Left lung (tissue), 10 donors: ENCODE measurements around the gene ASCL1. TPM values are rescaled to one million over a fixed set of nuclear protein-coding genes. Genes with fewer than 3 reads are reported as not detected.

Experiments used
- ATAC-seq: fragments of 200-7000 bp; cut with Tn5 transposase; one replicate; pipeline ENCODE4 v1.9.1; 2020; ENCODE audit warnings: moderate library complexity
- DNase-seq, 4 donors: peaks; one replicate each; pipeline ENCODE4 v3.0.0-alpha.2; 2013 to 2020
- H3K27ac ChIP-seq, 2 donors: fragments of 200-600 bp; sonication (generic) in 1 of 2; one replicate each; pipeline versions ENCODE4 v1.5.0 to v1.8.0; 2020 to 2021
- H3K27me3 ChIP-seq, 2 donors: fragments of 200-600 bp; sonication (generic) in 1 of 2; one replicate each; pipeline versions ENCODE4 v1.5.0 to v1.8.0; 2020 to 2021
- H3K36me3 ChIP-seq, 2 donors: fragments of 200-600 bp; sonication (generic) in 1 of 2; one replicate each; pipeline versions ENCODE4 v1.5.0 to v1.8.0; 2020 to 2021
- H3K4me1 ChIP-seq, 2 donors: fragments of 200-600 bp; one replicate each; pipeline ENCODE4 v1.8.0; 2021
- H3K4me3 ChIP-seq, 2 donors: fragments of 200-600 bp; sonication (generic) in 1 of 2; one replicate each; pipeline versions ENCODE4 v1.5.0 to v1.8.0; 2020 to 2021; ENCODE audit warnings: mild to moderate bottlenecking in 1 of 2
- H3K9me3 ChIP-seq, 2 donors: fragments of 200-600 bp; sonication (generic) in 1 of 2; one replicate each; pipeline versions ENCODE4 v1.5.0 to v1.8.0; 2020 to 2021
- intact Hi-C, 2 donors: fragments of 100-400 bp; cut with DNase I; formaldehyde crosslinking; loops; one replicate each; pipeline versions ENCODE4 v1.11.2 to v1.14.2; 2022
- polyA plus RNA-seq, 6 donors: library from polyadenylated mRNA; unstranded; fragments of 120-200 nt; gene quantifications; one replicate each; pipeline ENCODE4 v1.2.1, GENCODE V29; 2013; ENCODE audit not compliant: insufficient read length in 6 of 6
- total RNA-seq, 2 donors: library from RNA; stranded (reverse); fragmentation: NEBNext Ultra II Directional; extraction: Animal tissue kit (Norgen Biotek cat#: 25700); gene quantifications; one replicate each; pipeline ENCODE4 v1.2.1, GENCODE V29; 2021
- TF ChIP-seq, protein P1 (sequence below), 2 donors: fragments of 200-600 bp; sonication (generic) in 1 of 2; IDR thresholded peaks; one replicate each; pipeline versions ENCODE4 v1.5.0 to v1.8.0; 2021; ENCODE audit warnings: antibody characterized with exemption in 2 of 2
- donor health status: DM: no; HTN: yes; CAD: no.
- donor health status: DM: no; HTN: no; CAD: no.

Gene ASCL1
- total and polyA plus RNA-seq, 8 donors: 0.34 to 6.4 (median 2.8) TPM; not detected in 1

DNA sequence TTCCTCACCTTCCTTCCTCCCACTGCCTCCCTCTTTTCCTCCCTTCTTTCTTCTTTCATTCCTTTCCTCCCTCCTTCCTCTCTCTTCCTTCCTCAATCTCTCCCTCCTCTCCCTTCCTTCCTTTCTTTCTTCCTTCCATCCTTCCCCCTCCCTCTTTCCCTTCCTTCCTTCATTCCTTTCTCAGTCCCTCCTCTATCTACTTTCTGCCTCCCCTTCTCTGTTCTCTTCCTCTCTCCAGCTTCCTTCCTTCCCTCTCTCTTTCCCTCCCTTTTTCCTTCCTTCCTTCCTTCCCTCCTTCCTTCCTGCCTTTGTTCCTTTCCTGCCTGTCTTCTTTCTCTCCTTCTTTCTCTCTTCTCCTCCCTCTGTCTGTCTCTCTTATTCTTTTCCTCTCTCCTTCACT is 16.1 kb downstream of the ASCL1 start:
- no peak overlapping the region for H3K27ac ChIP-seq
- no peak overlapping the region for H3K4me3 ChIP-seq
- H3K9me3 ChIP-seq: no peaks in the 10 kb centered on the region
- TF ChIP-seq, protein P1, sequence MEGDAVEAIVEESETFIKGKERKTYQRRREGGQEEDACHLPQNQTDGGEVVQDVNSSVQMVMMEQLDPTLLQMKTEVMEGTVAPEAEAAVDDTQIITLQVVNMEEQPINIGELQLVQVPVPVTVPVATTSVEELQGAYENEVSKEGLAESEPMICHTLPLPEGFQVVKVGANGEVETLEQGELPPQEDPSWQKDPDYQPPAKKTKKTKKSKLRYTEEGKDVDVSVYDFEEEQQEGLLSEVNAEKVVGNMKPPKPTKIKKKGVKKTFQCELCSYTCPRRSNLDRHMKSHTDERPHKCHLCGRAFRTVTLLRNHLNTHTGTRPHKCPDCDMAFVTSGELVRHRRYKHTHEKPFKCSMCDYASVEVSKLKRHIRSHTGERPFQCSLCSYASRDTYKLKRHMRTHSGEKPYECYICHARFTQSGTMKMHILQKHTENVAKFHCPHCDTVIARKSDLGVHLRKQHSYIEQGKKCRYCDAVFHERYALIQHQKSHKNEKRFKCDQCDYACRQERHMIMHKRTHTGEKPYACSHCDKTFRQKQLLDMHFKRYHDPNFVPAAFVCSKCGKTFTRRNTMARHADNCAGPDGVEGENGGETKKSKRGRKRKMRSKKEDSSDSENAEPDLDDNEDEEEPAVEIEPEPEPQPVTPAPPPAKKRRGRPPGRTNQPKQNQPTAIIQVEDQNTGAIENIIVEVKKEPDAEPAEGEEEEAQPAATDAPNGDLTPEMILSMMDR (IDR thresholded peaks at IDR 0.05): no peak
- DNase-seq: no peak
- intact Hi-C loops: no loop called here
- no peak for ATAC-seq
- no peaks in the 10 kb centered on the region for H3K36me3 ChIP-seq
- no peaks in the 10 kb centered on the region for H3K4me1 ChIP-seq
- H3K27me3 ChIP-seq: peaks cover 0 to 10% of the 10 kb centered on the region in 2 donors

DNA sequence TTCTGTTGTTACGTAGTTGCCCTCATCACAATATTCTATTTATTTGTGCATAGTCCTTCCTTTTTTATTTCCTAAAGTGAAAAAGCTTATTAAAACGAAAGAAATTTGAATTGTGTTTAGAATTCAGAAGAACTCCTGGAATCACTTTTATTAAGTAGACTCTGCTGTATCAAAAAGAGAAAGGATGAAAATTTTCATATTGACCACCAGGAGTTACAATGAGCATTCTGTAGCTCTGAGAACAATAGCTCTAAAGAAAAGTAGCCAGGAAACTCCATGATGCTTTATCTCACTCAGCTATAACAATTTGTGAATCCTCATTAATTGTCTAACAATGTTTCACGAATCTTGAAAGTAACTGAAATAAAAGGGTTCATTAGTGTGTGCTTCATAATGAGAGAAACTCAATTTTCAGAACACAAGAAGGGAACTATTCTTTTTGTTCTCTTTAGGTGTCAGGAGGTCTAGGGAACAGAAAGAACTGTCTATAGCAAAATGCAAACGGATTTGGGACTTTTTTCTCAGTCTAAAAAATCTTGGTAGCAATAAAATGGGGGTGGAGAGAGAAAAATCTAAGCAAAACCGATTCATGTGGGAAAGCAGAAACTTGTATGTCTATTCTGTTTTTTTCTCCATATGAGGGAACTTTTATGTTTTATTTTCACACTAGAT is 19.3 kb downstream of the ASCL1 start:
- ATAC-seq: no peak
- H3K36me3 ChIP-seq: no peaks in the 10 kb centered on the region
- DNase-seq: no peak
- TF ChIP-seq, protein P1 (IDR thresholded peaks at IDR 0.05): no peak
- no peaks in the 10 kb centered on the region for H3K27me3 ChIP-seq
- intact Hi-C loops: no loop called here
- H3K9me3 ChIP-seq: no peaks in the 10 kb centered on the region
- no peak overlapping the region for H3K27ac ChIP-seq
- H3K4me3 ChIP-seq: no peak overlapping the region
- H3K4me1 ChIP-seq: no peaks in the 10 kb centered on the region

DNA sequence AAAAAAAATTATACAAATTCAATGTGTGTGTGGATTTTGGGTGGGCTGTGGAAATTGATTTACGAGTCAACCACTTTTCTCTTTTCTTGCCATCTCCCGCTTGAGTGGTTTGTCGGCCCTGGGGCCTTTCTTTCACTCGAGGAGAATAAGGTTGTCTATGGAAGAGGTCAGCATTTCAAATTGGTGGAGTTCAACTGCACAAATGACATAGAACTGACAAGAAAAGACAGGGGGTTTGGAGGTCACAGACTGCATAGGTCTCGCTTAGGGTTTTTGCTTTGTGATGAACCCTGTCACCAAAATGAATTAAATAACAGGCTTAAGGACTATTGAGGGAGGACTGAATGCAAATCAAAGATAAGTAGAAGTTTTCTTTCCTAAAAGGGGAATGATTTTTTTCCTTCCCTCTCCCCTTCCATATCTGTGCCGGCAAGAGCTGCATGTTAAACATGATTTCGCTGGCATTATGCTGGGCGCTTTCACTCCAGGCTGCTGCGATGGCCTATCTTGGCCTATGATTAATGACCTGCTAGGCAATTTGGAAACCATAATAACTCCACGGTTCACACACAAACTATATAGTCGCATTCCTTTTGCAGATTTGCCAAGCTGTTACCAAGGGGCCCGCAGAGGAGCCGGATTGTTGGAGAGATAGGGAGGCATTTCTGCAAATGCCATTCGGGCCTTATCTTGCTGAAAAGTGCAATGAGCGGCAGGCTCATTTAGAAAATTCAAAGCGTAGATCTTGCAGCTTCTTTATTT is 20.7 kb downstream of the ASCL1 start:
- intact Hi-C loops: no loop called here
- no peak for ATAC-seq

DNA sequence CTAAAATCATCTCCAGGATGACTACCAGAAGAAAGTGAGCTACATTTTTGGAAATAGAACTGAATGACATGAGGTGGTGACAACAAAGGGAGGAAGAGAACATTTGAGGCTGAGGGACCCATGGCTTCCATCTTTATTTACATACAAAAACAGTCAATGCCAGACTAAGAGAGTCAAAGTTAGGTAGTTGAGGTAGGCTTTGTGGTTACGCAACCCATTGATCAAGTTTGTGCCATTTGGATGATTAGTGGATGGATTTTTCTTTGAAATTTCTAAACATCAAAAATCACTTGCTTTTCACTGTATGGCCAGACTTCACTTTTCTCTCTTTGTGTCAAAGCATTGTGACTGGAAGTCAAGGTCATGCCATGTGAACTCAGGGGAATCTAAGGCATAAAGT is 22.9 kb downstream of the ASCL1 start:
- Histone ChIP-seq H3K4me3 (no peak overlapping the region), H3K27me3 (no peaks in the 10 kb centered on the region), H3K27ac (no peak overlapping the region), H3K4me1 (no peaks in the 10 kb centered on the region), H3K9me3 (no peaks in the 10 kb centered on the region), H3K36me3 (no peaks in the 10 kb centered on the region)
- DNase-seq (no peak), ATAC-seq (no peak)
- intact Hi-C loops: no loop called here
- TF ChIP-seq, protein P1 (IDR thresholded peaks at IDR 0.05): no peak

More for the DNA sequence above, 20.7 kb downstream of the ASCL1 start:
- H3K4me1 ChIP-seq: no peaks in the 10 kb centered on the region
- TF ChIP-seq, protein P1 (IDR thresholded peaks at IDR 0.05): no peak
- no peaks in the 10 kb centered on the region for H3K36me3 ChIP-seq
- H3K27me3 ChIP-seq: no peaks in the 10 kb centered on the region
- H3K27ac ChIP-seq: no peak overlapping the region
- DNase-seq: no peak
- H3K4me3 ChIP-seq: no peak overlapping the region
- no peaks in the 10 kb centered on the region for H3K9me3 ChIP-seq

DNA sequence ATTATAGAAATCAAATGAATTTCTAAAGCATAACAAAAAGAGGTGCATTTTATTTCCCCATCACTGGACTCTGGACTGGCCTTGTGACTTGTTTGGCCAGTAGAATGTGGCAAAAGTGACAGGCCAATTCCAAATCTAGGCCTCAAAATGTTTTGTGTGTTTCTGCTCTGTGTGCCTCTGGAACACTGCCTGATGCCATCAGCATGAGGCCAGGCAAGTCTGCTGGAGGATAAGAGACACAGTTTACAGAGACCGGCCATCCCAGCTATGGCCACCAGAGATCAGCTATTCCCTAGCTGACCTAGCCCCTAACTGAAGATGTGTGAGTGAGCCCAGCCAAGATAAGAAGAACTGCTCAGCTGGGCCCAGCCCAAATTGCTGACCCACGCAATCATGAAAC is 32.9 kb downstream of the ASCL1 start:
- H3K4me3 ChIP-seq: no peak overlapping the region
- H3K4me1 ChIP-seq: no peaks in the 10 kb centered on the region
- DNase-seq: no peak
- no peaks in the 10 kb centered on the region for H3K36me3 ChIP-seq
- intact Hi-C loops: no loop called here
- no peak for ATAC-seq
- no peaks in the 10 kb centered on the region for H3K27me3 ChIP-seq
- no peaks in the 10 kb centered on the region for H3K9me3 ChIP-seq
- TF ChIP-seq, protein P1 (IDR thresholded peaks at IDR 0.05): no peak
- H3K27ac ChIP-seq: no peak overlapping the region
